DND-41 (cell line): ENCODE data around the gene BMPR1A.

ENCODE experiments used
- EZH2 ChIP-seq: IDR thresholded peaks from 3 replicates; pipeline ENCODE4 v1.6.1; 2012; ENCODE audit warnings: borderline replicate concordance, low read depth, mild to moderate bottlenecking, moderate library complexity, low read length, inconsistent platforms; ENCODE audit not compliant: severe bottlenecking
- TF ChIP-seq, protein P1 (sequence below): IDR thresholded peaks from 2 replicates; pipeline ENCODE4 v1.5.1; 2012; ENCODE audit warnings: borderline replicate concordance, low read length, moderate library complexity, mild to moderate bottlenecking; ENCODE audit not compliant: poor library complexity, severe bottlenecking; ENCODE audit errors: extremely low read depth

DNA sequence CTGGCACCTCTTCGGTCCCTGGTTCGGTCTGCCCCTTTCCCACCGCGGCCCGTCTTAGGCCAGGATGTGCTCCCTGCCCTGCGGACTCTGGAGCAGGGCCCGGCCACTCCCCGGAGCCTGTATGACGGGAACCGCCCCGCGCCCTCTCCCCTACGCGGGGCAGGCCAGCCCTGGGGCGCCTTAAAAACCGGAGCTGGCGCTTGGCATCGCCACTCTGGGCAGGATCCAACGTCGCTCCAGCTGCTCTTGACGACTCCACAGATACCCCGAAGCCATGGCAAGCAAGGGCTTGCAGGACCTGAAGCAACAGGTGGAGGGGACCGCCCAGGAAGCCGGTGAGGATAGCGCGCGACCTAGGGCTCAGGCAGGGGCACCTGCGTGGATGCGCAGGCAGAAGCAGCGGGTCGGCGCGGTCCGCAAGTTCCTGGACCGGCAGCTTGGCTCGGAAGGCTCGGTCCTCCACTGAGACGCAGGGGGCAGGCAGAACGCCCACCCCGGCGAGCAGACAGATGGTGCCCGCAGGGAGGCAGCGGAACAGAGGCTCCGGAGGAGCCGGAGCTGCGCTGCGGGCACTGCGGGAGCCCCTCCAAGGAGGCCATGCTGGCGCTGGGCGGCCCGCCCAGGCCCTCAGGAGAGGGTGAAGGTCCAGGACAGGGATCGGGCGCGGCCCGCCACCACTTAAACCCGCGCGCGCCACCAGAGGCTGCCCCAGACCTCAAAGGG is 212.0 kb downstream of the BMPR1A start, which contains the start of gene ADIRF:
- TF ChIP-seq, protein P1, sequence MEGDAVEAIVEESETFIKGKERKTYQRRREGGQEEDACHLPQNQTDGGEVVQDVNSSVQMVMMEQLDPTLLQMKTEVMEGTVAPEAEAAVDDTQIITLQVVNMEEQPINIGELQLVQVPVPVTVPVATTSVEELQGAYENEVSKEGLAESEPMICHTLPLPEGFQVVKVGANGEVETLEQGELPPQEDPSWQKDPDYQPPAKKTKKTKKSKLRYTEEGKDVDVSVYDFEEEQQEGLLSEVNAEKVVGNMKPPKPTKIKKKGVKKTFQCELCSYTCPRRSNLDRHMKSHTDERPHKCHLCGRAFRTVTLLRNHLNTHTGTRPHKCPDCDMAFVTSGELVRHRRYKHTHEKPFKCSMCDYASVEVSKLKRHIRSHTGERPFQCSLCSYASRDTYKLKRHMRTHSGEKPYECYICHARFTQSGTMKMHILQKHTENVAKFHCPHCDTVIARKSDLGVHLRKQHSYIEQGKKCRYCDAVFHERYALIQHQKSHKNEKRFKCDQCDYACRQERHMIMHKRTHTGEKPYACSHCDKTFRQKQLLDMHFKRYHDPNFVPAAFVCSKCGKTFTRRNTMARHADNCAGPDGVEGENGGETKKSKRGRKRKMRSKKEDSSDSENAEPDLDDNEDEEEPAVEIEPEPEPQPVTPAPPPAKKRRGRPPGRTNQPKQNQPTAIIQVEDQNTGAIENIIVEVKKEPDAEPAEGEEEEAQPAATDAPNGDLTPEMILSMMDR, result no peak
- TF ChIP-seq EZH2, result no peak
